Mesothelial cell of epicardium (in vitro differentiated cells): ENCODE results near the gene INPP1. TPM values are rescaled to one million over a fixed set of nuclear protein-coding genes. Genes with fewer than 3 reads are reported as not detected.
"Not testable (repeated sequence)": the region's sequence is repeated elsewhere in the genome, so short reads cannot be mapped to it uniquely, and the experiment has no call there.

ENCODE experiments used
- DNase-seq, 2 experiments: peaks; one replicate each; pipeline ENCODE4 v3.0.0; 2021; ENCODE audit warnings: low spot score in 2 of 2; ENCODE audit not compliant: unreplicated experiment in 2 of 2
- H3K27ac Mint-ChIP-seq: 2 replicates; pipeline ENCODE4 v1.8.0; 2021; ENCODE audit warnings: mixed read lengths
- H3K27me3 Mint-ChIP-seq: 2 replicates; pipeline ENCODE4 v1.8.0; 2021; ENCODE audit warnings: low read depth, mixed read lengths
- H3K36me3 Mint-ChIP-seq: 2 replicates; pipeline ENCODE4 v1.8.0; 2021; ENCODE audit warnings: mixed read lengths
- H3K4me1 Mint-ChIP-seq: 2 replicates; pipeline ENCODE4 v1.8.0; 2021; ENCODE audit warnings: mixed read lengths
- H3K4me3 Mint-ChIP-seq: 2 replicates; pipeline ENCODE4 v1.8.0; 2021; ENCODE audit warnings: mild to moderate bottlenecking, moderate library complexity, mixed read lengths
- H3K9me3 Mint-ChIP-seq: 2 replicates; pipeline ENCODE4 v1.8.0; 2021; ENCODE audit warnings: mixed read lengths
- CTCF ChIP-seq: fragments of 200-600 bp; sonication (generic); IDR thresholded peaks from one replicate; pipeline ENCODE4 v1.5.0; 2021; ENCODE audit warnings: antibody characterized with exemption; ENCODE audit not compliant: unreplicated experiment
- total RNA-seq: library from RNA; stranded (reverse); gene quantifications from 3 replicates; pipeline ENCODE4 v1.2.1, GENCODE V29; 2021

INPP1 gene
- total RNA-seq, 1 donor from 2014 or later, result 18.4 TPM

GRCh38 chr2:190304404-190304803 is 39.0 kb upstream of the INPP1 start:
- Mint-ChIP-seq H3K27me3 (no peaks in the 10 kb centered on the region), H3K9me3 (peaks cover 14% of the 10 kb centered on the region), H3K36me3 (peaks cover 56% of the 10 kb centered on the region), H3K27ac (no peak overlapping the region), H3K4me1 (peaks cover 8% of the 10 kb centered on the region), H3K4me3 (no peak overlapping the region)
- TF ChIP-seq CTCF, result no peak
- no peak for DNase-seq

- peaks cover 38% of the 10 kb centered on the region for H3K36me3 Mint-ChIP-seq
- H3K27ac Mint-ChIP-seq, result no peak overlapping the region
- no peak for TF ChIP-seq CTCF
- DNase-seq, result no peak
- H3K27me3 Mint-ChIP-seq, result no peaks in the 10 kb centered on the region
- H3K4me1 Mint-ChIP-seq, result peaks cover 6% of the 10 kb centered on the region
- no peak overlapping the region for H3K4me3 Mint-ChIP-seq
- H3K9me3 Mint-ChIP-seq, result no peaks in the 10 kb centered on the region
Measured at GRCh38 chr2:190308031-190308430, 35.4 kb upstream of the INPP1 start.

- TF ChIP-seq CTCF, result no peak
- H3K9me3 Mint-ChIP-seq, result no peaks in the 10 kb centered on the region
- no peak overlapping the region for H3K27ac Mint-ChIP-seq
- H3K27me3 Mint-ChIP-seq, result no peaks in the 10 kb centered on the region
- H3K4me3 Mint-ChIP-seq, result no peak overlapping the region
- H3K4me1 Mint-ChIP-seq, result peaks cover 7% of the 10 kb centered on the region
- H3K36me3 Mint-ChIP-seq, result peaks cover 25% of the 10 kb centered on the region
- DNase-seq, result no peak
Measured at GRCh38 chr2:190311893-190312634, 31.3 kb upstream of the INPP1 start.

GRCh38 chr2:190312635-190313025 is 30.8 kb upstream of the INPP1 start:
- H3K9me3 Mint-ChIP-seq, H3K27ac Mint-ChIP-seq, H3K4me3 Mint-ChIP-seq, DNase-seq, H3K27me3 Mint-ChIP-seq: not testable (repeated sequence)
- peaks cover 12% of the 10 kb centered on the region for H3K4me1 Mint-ChIP-seq
- H3K36me3 Mint-ChIP-seq, result peaks cover 23% of the 10 kb centered on the region

GRCh38 chr2:190313880-190314279 is 29.5 kb upstream of the INPP1 start:
- no peak overlapping the region for H3K27ac Mint-ChIP-seq
- no peak for TF ChIP-seq CTCF
- H3K4me1 Mint-ChIP-seq, result peaks cover 22% of the 10 kb centered on the region
- no peak overlapping the region for H3K4me3 Mint-ChIP-seq
- no peaks in the 10 kb centered on the region for H3K27me3 Mint-ChIP-seq
- no peak for DNase-seq
- peaks cover 18% of the 10 kb centered on the region for H3K36me3 Mint-ChIP-seq
- H3K9me3 Mint-ChIP-seq, result no peaks in the 10 kb centered on the region

GRCh38 chr2:190315273-190315672 is 28.1 kb upstream of the INPP1 start:
- Mint-ChIP-seq H3K4me1 (peaks cover 27% of the 10 kb centered on the region), H3K36me3 (peaks cover 11% of the 10 kb centered on the region), H3K9me3 (no peaks in the 10 kb centered on the region), H3K4me3 (no peak overlapping the region), H3K27ac (peak overlapping the region; percentile 5), H3K27me3 (no peaks in the 10 kb centered on the region)
- no peak for TF ChIP-seq CTCF
- no peak for DNase-seq
